22Rv1 (cell line): Measurements from ENCODE around the gene C16orf86.

Source experiments
- ZFX ChIP-seq: fragments of 450-650 bp; IDR thresholded peaks from 2 replicates; pipeline ENCODE4 v1.6.1; 2017; ENCODE audit warnings: antibody characterized with exemption, borderline replicate concordance
- TF ChIP-seq, protein P1 (sequence below): fragments of 450-650 bp; IDR thresholded peaks from 2 replicates; pipeline ENCODE4 v1.5.1; 2017; ENCODE audit warnings: mild to moderate bottlenecking

DNA sequence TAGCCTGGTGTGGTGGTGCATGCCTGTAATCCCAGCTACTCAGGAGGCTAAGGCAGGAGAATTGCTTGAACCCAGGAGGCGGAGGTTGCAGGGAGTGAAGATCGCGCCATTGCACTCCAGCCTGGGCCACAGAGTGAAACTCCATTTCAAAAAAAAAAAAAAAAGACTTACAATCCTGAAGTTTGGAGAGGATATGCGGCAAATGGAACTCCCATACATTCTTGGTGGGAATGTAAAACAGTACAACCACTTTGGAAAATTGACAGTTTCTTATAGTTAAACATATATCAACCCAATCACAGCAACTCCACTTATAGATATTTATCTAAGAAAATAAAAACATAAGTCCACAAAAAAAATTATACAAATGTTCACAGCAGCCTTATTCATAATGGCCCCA is 40.6 kb downstream of the C16orf86 start:
- TF ChIP-seq, protein P1, sequence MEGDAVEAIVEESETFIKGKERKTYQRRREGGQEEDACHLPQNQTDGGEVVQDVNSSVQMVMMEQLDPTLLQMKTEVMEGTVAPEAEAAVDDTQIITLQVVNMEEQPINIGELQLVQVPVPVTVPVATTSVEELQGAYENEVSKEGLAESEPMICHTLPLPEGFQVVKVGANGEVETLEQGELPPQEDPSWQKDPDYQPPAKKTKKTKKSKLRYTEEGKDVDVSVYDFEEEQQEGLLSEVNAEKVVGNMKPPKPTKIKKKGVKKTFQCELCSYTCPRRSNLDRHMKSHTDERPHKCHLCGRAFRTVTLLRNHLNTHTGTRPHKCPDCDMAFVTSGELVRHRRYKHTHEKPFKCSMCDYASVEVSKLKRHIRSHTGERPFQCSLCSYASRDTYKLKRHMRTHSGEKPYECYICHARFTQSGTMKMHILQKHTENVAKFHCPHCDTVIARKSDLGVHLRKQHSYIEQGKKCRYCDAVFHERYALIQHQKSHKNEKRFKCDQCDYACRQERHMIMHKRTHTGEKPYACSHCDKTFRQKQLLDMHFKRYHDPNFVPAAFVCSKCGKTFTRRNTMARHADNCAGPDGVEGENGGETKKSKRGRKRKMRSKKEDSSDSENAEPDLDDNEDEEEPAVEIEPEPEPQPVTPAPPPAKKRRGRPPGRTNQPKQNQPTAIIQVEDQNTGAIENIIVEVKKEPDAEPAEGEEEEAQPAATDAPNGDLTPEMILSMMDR, result no peak
- no peak for TF ChIP-seq ZFX
